ENCODE results near the gene DIAPH2. TPM values are rescaled to one million over a fixed set of nuclear protein-coding genes. Genes with fewer than 3 reads are reported as not detected.

DIAPH2 gene
- total RNA-seq, 2 donors from 2014 or later, result 29.6 to 31.5 TPM

- intact Hi-C loops (cut with DNase I, micrococcal nuclease), result no loop called here
- DNase-seq, result no peak
- no peak for ATAC-seq
Measured at GRCh38 chrX:97551821-97552220, 867.2 kb downstream of the DIAPH2 start.

- intact Hi-C loops (cut with DNase I, micrococcal nuclease), result no loop called here
- ATAC-seq, result no peak
- DNase-seq, result no peak
Measured at GRCh38 chrX:97553833-97554232, 869.2 kb downstream of the DIAPH2 start.

GRCh38 chrX:97556359-97556758, 871.7 kb downstream of the DIAPH2 start:
- DNase-seq (no peak), ATAC-seq (no peak)
- intact Hi-C loops (cut with DNase I, micrococcal nuclease), result no loop called here

GRCh38 chrX:97563531-97564133, 879.0 kb downstream of the DIAPH2 start:
- DNase-seq, result peak; percentile 40 to 47
- intact Hi-C loops (cut with DNase I, micrococcal nuclease), result no loop called here
- peak; percentile 95 for ATAC-seq

- intact Hi-C loops (cut with DNase I, micrococcal nuclease), result no loop called here
- ATAC-seq, result no peak
- DNase-seq, result no peak
Measured at GRCh38 chrX:97564496-97564895, 879.9 kb downstream of the DIAPH2 start.

- intact Hi-C loops (cut with DNase I, micrococcal nuclease), result no loop called here
- no peak for ATAC-seq
Measured at GRCh38 chrX:97587171-97587570, 902.5 kb downstream of the DIAPH2 start.

GRCh38 chrX:97594646-97595224, 910.1 kb downstream of the DIAPH2 start:
- DNase-seq, result no peak
- peak; percentile 84 for ATAC-seq
- intact Hi-C loops (cut with DNase I, micrococcal nuclease), result no loop called here

More at GRCh38 chrX:97587171-97587570, 902.5 kb downstream of the DIAPH2 start:
- DNase-seq, result no peak

- DNase-seq, result no peak
- ATAC-seq, result no peak
- intact Hi-C loops (cut with DNase I, micrococcal nuclease), result no loop called here
Measured at GRCh38 chrX:97597954-97598353, 913.3 kb downstream of the DIAPH2 start.

- DNase-seq (no peak), ATAC-seq (peak; percentile 93)
- intact Hi-C loops (cut with DNase I, micrococcal nuclease), result no loop called here
Measured at GRCh38 chrX:97602465-97603258, 918.0 kb downstream of the DIAPH2 start.

- no peak for ATAC-seq
- no peak for DNase-seq
- intact Hi-C loops (cut with DNase I, micrococcal nuclease), result no loop called here
Measured at GRCh38 chrX:97605271-97605670, 920.6 kb downstream of the DIAPH2 start.

GRCh38 chrX:97609357-97609756, 924.7 kb downstream of the DIAPH2 start:
- DNase-seq (no peak), ATAC-seq (peak; percentile 81)
- intact Hi-C loops (cut with DNase I, micrococcal nuclease), result no loop called here

- ATAC-seq (peak; percentile 59), DNase-seq (no peak)
- intact Hi-C loops (cut with DNase I, micrococcal nuclease), result no loop called here
Measured at GRCh38 chrX:97609938-97610337, 925.3 kb downstream of the DIAPH2 start.

- DNase-seq, result no peak
- ATAC-seq, result peak; percentile 40
- intact Hi-C loops (cut with DNase I, micrococcal nuclease), result no loop called here
Measured at GRCh38 chrX:97616883-97617530, 932.4 kb downstream of the DIAPH2 start.

GRCh38 chrX:97619499-97619898, 934.9 kb downstream of the DIAPH2 start:
- DNase-seq (no peak), ATAC-seq (no peak)
- intact Hi-C loops (cut with DNase I, micrococcal nuclease), result no loop called here

GRCh38 chrX:97622111-97622510, 937.5 kb downstream of the DIAPH2 start:
- intact Hi-C loops (cut with DNase I, micrococcal nuclease), result no loop called here
- no peak for DNase-seq
- no peak for ATAC-seq

GRCh38 chrX:97628326-97628725, 943.7 kb downstream of the DIAPH2 start:
- intact Hi-C loops (cut with DNase I, micrococcal nuclease), result no loop called here
- DNase-seq (no peak), ATAC-seq (no peak)

- ATAC-seq, result peak; percentile 66
Measured at GRCh38 chrX:97628807-97629596, 944.4 kb downstream of the DIAPH2 start.

GRCh38 chrX:97629597-97629985, 944.9 kb downstream of the DIAPH2 start:
- ATAC-seq (no peak), DNase-seq (no peak)
- intact Hi-C loops (cut with DNase I, micrococcal nuclease), result no loop called here

More at GRCh38 chrX:97628807-97629596, 944.4 kb downstream of the DIAPH2 start:
- intact Hi-C loops (cut with DNase I, micrococcal nuclease), result no loop called here
- no peak for DNase-seq

- no peak for DNase-seq
- intact Hi-C loops (cut with DNase I, micrococcal nuclease), result no loop called here
- ATAC-seq, result peak; percentile 89
Measured at GRCh38 chrX:97633798-97634197, 949.2 kb downstream of the DIAPH2 start.

All from left colon (tissue), 2 donors.